Measurements from ENCODE around the gene EFCAB14.
A peak's percentile ranks its signal among the peaks of the same experiment; 100 is the strongest.
"Not testable (repeated sequence)": the region's sequence is repeated elsewhere in the genome, so short reads cannot be mapped to it uniquely, and the experiment has no call there.

Gene EFCAB14

GRCh38 chr1:46697053-46697452 is 21.9 kb downstream of the EFCAB14 start:
- H3K27me3 ChIP-seq (ENCODE audit: control insufficient read depth in 1 of 2, insufficient read depth in 2 of 2, low read length in 2 of 2), result no peaks in the 10 kb centered on the region
- H3K36me3 ChIP-seq (ENCODE audit: control insufficient read depth in 2 of 2, insufficient read depth in 2 of 2, low read length in 2 of 2), result peaks cover 20 to 22% of the 10 kb centered on the region in 2 donors
- no peaks in the 10 kb centered on the region for H3K9me3 ChIP-seq (ENCODE audit: control insufficient read depth in 2 of 2, low read length in 2 of 2)
- no peak overlapping the region for H3K9ac ChIP-seq (ENCODE audit: low read length in 2 of 2)
- H3K4me3 ChIP-seq (ENCODE audit: low read length in 2 of 2), result no peak overlapping the region
- no peak overlapping the region for H3K27ac ChIP-seq (ENCODE audit: low read length)
- peaks cover 2% of the 10 kb centered on the region for H3K4me1 ChIP-seq (ENCODE audit: control insufficient read depth, insufficient read depth, low read length)

DNA sequence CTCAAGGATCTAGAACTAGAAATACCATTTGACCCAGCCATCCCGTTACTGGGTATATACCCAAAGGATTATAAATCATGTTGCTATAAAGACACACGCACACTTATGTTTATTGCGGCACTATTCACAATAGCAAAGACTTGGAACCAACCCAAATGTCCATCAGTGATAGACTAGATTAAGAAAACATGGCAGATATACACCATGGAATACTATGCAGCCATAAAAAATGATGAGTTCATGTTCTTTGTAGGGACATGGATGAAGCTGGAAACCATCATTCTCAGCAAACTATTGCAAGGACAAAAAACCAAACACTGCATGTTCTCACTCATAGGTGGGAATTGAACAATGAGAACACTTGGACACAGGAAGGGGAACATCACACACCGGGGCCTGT is 24.2 kb downstream of the EFCAB14 start:
- H3K4me3 ChIP-seq (ENCODE audit: low read length in 2 of 2); H3K9me3 ChIP-seq (ENCODE audit: control insufficient read depth in 2 of 2, low read length in 2 of 2); H3K9ac ChIP-seq (ENCODE audit: low read length in 2 of 2); H3K27me3 ChIP-seq (ENCODE audit: control insufficient read depth in 1 of 2, insufficient read depth in 2 of 2, low read length in 2 of 2); H3K4me1 ChIP-seq (ENCODE audit: control insufficient read depth, insufficient read depth, low read length); H3K27ac ChIP-seq (ENCODE audit: low read length): not testable (repeated sequence)
- peaks cover 22 to 28% of the 10 kb centered on the region in 2 donors for H3K36me3 ChIP-seq (ENCODE audit: control insufficient read depth in 2 of 2, insufficient read depth in 2 of 2, low read length in 2 of 2)

DNA sequence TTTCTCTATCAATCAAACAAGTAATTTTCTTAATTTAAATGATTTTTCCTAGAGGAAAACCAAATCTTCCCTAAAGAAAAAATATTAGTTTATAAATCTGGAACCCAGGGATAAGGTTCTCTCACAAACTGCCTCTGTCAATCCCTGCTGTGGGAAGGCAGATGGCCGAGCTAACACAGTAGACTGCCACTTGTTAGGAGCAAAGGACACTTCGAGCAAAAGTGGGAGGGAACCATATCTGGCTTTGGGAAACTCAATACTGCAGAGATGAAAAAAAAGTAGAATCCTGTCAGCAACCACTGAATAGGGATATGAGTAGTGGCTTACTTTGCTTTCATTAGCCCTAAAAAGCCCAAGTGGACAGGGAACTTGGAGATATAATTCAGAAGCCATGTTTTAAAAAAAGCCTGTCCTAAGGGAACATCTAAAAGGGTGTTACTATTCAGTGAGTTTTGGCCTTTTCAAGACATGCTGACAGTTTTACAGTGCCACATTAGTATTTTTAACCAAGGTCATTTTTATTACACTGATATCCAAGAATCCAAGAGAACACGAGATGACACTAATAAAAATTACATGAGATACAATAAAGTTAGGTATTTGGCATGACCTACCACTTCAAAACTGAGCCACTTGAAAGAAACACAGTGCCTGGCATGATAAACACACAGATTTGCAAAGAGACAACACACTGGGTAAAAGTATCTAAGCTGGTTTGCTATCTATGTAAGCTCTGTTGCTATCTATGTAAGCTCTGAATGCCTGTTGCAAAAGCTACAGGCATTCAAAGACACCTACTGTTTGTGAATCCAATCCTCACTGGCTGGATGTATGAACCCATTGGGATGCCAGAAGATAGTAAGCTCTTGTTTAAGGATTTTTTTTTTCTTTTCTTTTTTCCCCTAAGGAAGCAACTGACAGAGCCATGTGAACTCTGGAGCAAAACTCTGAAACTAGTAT is 25.8 kb downstream of the EFCAB14 start:
- Histone ChIP-seq H3K9ac (ENCODE audit: low read length in 2 of 2) (no peak overlapping the region), H3K27ac (ENCODE audit: low read length) (no peak overlapping the region), H3K4me3 (ENCODE audit: low read length in 2 of 2) (no peak overlapping the region), H3K9me3 (ENCODE audit: control insufficient read depth in 2 of 2, low read length in 2 of 2) (no peaks in the 10 kb centered on the region), H3K27me3 (ENCODE audit: control insufficient read depth in 1 of 2, insufficient read depth in 2 of 2, low read length in 2 of 2) (no peaks in the 10 kb centered on the region), H3K4me1 (ENCODE audit: control insufficient read depth, insufficient read depth, low read length) (peaks cover 5% of the 10 kb centered on the region), H3K36me3 (ENCODE audit: control insufficient read depth in 2 of 2, insufficient read depth in 2 of 2, low read length in 2 of 2) (peaks cover 24 to 35% of the 10 kb centered on the region in 2 donors)

DNA sequence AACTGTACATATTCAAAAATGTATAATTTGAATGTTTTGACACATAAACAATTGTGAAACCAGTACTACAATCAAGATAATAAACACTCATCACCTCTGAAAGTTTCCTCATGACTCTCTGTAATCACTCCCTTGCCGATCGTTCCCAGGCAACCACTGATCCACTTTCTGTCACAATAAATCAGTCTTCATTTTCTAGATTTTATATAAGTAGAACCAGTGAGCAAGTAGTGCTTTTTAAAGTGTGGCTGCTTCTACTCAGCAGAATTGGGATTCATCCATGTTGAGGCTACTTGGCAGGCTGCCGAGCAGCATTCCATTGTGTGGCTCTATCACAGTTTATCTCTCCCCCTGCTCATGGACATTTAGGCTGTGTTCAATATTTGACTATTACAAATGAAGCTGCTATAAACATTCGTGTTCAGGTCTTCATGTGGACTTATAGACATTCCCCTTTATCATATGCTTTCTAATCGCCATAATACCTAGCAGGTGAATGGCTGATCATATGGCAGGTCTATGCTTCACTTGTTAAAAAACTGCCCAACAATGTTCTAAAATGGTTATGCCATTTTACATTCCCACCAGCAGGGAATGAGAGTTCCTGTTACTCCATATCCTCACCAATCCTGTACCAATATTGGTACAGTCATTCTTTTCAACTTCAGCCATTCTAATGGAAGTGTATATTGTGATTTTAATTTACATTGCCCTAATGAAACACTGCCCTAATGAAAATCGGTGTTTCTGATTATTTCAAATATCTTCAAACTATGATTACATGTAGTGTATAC is 26.7 kb downstream of the EFCAB14 start:
- Histone ChIP-seq H3K36me3 (ENCODE audit: control insufficient read depth in 2 of 2, insufficient read depth in 2 of 2, low read length in 2 of 2) (peaks cover 26 to 35% of the 10 kb centered on the region in 2 donors), H3K9me3 (ENCODE audit: control insufficient read depth in 2 of 2, low read length in 2 of 2) (no peaks in the 10 kb centered on the region), H3K4me1 (ENCODE audit: control insufficient read depth, insufficient read depth, low read length) (peaks cover 13% of the 10 kb centered on the region), H3K4me3 (ENCODE audit: low read length in 2 of 2) (no peak overlapping the region), H3K27ac (ENCODE audit: low read length) (no peak overlapping the region), H3K9ac (ENCODE audit: low read length in 2 of 2) (no peak overlapping the region), H3K27me3 (ENCODE audit: control insufficient read depth in 1 of 2, insufficient read depth in 2 of 2, low read length in 2 of 2) (no peaks in the 10 kb centered on the region)

DNA sequence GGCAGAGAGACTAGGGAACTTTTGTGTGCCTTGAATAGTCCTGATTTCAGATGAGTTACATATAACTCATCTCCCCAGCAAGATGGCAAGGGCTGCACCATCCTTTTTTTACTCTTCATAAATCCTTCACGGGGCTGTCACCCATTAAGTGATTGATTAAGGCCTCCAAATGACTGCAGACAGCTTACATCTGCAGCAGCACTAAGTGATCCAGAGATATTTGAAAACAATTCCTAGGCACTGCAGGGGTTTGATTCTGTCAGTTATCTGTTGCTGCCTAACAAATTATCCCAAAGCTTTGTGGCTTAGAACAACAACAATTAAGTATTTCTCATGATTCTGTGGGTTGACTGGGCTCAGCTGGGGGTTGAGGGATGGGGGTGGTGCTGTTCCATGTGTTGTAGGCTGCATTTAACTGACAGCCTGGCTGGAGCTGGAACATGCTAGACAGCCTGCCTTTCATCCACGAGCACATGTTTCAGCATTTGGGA is 27.9 kb downstream of the EFCAB14 start:
- Histone ChIP-seq H3K4me3 (ENCODE audit: low read length in 2 of 2) (no peak overlapping the region), H3K9ac (ENCODE audit: low read length in 2 of 2) (no peak overlapping the region), H3K27ac (ENCODE audit: low read length) (no peak overlapping the region), H3K9me3 (ENCODE audit: control insufficient read depth in 2 of 2, low read length in 2 of 2) (no peaks in the 10 kb centered on the region), H3K27me3 (ENCODE audit: control insufficient read depth in 1 of 2, insufficient read depth in 2 of 2, low read length in 2 of 2) (no peaks in the 10 kb centered on the region), H3K36me3 (ENCODE audit: control insufficient read depth in 2 of 2, insufficient read depth in 2 of 2, low read length in 2 of 2) (peaks cover 19 to 33% of the 10 kb centered on the region in 2 donors), H3K4me1 (ENCODE audit: control insufficient read depth, insufficient read depth, low read length) (peaks cover 14% of the 10 kb centered on the region)

DNA sequence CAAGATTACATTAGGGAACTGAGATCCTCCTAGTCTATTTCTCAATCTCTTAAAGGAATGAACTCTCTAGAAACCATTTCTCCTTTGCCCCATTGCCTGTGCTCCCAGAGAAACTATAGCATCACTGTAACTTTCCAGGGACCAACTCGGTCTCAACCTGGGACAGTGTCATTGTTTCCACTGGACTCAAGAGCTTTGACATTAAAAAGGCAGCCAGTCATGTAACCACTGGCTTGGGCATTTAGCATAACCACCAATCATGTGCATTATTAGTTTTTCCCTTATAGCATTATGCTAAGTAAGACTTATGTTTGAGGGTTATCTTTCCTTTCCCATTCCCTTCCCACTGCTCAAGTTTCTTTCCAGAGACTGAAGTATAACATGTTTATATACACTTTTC is 29.0 kb downstream of the EFCAB14 start:
- Histone ChIP-seq H3K9ac (ENCODE audit: low read length in 2 of 2) (no peak overlapping the region), H3K27me3 (ENCODE audit: control insufficient read depth in 1 of 2, insufficient read depth in 2 of 2, low read length in 2 of 2) (no peaks in the 10 kb centered on the region), H3K4me1 (ENCODE audit: control insufficient read depth, insufficient read depth, low read length) (peaks cover 14% of the 10 kb centered on the region), H3K27ac (ENCODE audit: low read length) (peak overlapping the region; percentile 26), H3K4me3 (ENCODE audit: low read length in 2 of 2) (peak overlapping the region in 1 of 2 donors; percentile 5), H3K36me3 (ENCODE audit: control insufficient read depth in 2 of 2, insufficient read depth in 2 of 2, low read length in 2 of 2) (peaks cover 12 to 26% of the 10 kb centered on the region in 2 donors), H3K9me3 (ENCODE audit: control insufficient read depth in 2 of 2, low read length in 2 of 2) (no peaks in the 10 kb centered on the region)

GRCh38 chr1:46689356-46689755 is 29.6 kb downstream of the EFCAB14 start:
- H3K27me3 ChIP-seq (ENCODE audit: control insufficient read depth in 1 of 2, insufficient read depth in 2 of 2, low read length in 2 of 2), result no peaks in the 10 kb centered on the region
- H3K9ac ChIP-seq (ENCODE audit: low read length in 2 of 2), result no peak overlapping the region
- peak overlapping the region in 1 of 2 donors; percentile 5 for H3K4me3 ChIP-seq (ENCODE audit: low read length in 2 of 2)
- H3K4me1 ChIP-seq (ENCODE audit: control insufficient read depth, insufficient read depth, low read length), result peaks cover 14% of the 10 kb centered on the region
- peaks cover 17 to 32% of the 10 kb centered on the region in 2 donors for H3K36me3 ChIP-seq (ENCODE audit: control insufficient read depth in 2 of 2, insufficient read depth in 2 of 2, low read length in 2 of 2)
- H3K9me3 ChIP-seq (ENCODE audit: control insufficient read depth in 2 of 2, low read length in 2 of 2), result no peaks in the 10 kb centered on the region
- H3K27ac ChIP-seq (ENCODE audit: low read length), result peak overlapping the region; percentile 26

DNA sequence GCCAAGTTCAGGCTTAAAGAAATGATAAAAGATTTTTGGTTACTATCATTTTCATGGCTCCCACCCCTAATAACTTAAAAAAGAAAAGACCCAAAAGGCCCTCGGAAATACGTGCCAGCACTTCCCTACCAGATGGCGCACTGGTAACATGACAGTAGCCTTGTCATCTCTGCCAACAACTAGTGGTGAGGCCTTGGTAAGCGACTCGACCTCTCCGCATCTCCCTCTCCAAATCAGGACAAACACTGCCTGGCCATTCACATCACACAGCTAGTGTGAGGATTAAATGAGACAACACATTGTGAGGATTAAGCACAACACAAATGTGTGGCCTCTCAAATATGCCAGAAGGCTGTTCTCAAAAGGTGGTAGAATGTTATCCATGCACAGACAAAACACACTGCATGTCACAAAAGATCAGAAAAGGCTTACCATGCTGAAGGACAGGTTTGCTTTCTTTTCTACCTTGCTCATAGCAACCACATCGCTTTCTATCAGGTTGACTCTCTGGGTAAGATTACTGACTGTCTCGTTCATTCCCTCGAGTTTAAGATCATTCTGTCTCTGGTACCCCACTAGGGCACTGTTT is 30.9 kb downstream of the EFCAB14 start:
- no peak overlapping the region for H3K4me3 ChIP-seq (ENCODE audit: low read length in 2 of 2)
- no peak overlapping the region for H3K9ac ChIP-seq (ENCODE audit: low read length in 2 of 2)
- no peak overlapping the region for H3K27ac ChIP-seq (ENCODE audit: low read length)
- H3K9me3 ChIP-seq (ENCODE audit: control insufficient read depth in 2 of 2, low read length in 2 of 2), result no peaks in the 10 kb centered on the region
- H3K4me1 ChIP-seq (ENCODE audit: control insufficient read depth, insufficient read depth, low read length), result peaks cover 14% of the 10 kb centered on the region
- peaks cover 30 to 45% of the 10 kb centered on the region in 2 donors for H3K36me3 ChIP-seq (ENCODE audit: control insufficient read depth in 2 of 2, insufficient read depth in 2 of 2, low read length in 2 of 2)
- no peaks in the 10 kb centered on the region for H3K27me3 ChIP-seq (ENCODE audit: control insufficient read depth in 1 of 2, insufficient read depth in 2 of 2, low read length in 2 of 2)

GRCh38 chr1:46687093-46687659 is 31.7 kb downstream of the EFCAB14 start:
- H3K4me1 ChIP-seq (ENCODE audit: control insufficient read depth, insufficient read depth, low read length), result peaks cover 13% of the 10 kb centered on the region
- no peak overlapping the region for H3K27ac ChIP-seq (ENCODE audit: low read length)
- no peak overlapping the region for H3K4me3 ChIP-seq (ENCODE audit: low read length in 2 of 2)
- no peaks in the 10 kb centered on the region for H3K9me3 ChIP-seq (ENCODE audit: control insufficient read depth in 2 of 2, low read length in 2 of 2)
- H3K27me3 ChIP-seq (ENCODE audit: control insufficient read depth in 1 of 2, insufficient read depth in 2 of 2, low read length in 2 of 2), result no peaks in the 10 kb centered on the region
- H3K9ac ChIP-seq (ENCODE audit: low read length in 2 of 2), result peak overlapping the region in 1 of 2 donors; percentile 7
- H3K36me3 ChIP-seq (ENCODE audit: control insufficient read depth in 2 of 2, insufficient read depth in 2 of 2, low read length in 2 of 2), result peaks cover 38 to 45% of the 10 kb centered on the region in 2 donors

DNA sequence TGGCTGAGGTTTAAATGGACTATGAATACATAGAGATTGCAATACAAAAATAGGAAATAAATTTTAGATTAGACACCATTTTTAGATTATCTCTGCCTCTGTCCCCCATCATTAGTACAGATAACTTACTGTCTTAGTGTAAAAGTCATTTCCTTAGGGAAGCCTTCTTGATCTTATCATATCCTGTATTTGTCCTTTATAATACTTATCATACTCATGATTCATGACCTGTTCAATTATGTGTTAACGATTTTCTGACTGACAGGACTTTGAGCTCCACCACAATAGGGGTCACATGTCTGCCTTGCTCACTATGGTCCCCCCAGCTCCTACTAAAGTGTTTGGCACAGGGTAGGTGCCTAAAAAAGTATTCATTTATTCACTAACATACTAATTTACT is 32.7 kb downstream of the EFCAB14 start:
- H3K4me3 ChIP-seq (ENCODE audit: low read length in 2 of 2), result no peak overlapping the region
- H3K27ac ChIP-seq (ENCODE audit: low read length), result no peak overlapping the region
- no peaks in the 10 kb centered on the region for H3K9me3 ChIP-seq (ENCODE audit: control insufficient read depth in 2 of 2, low read length in 2 of 2)
- peaks cover 10% of the 10 kb centered on the region for H3K4me1 ChIP-seq (ENCODE audit: control insufficient read depth, insufficient read depth, low read length)
- H3K36me3 ChIP-seq (ENCODE audit: control insufficient read depth in 2 of 2, insufficient read depth in 2 of 2, low read length in 2 of 2), result peaks cover 38 to 42% of the 10 kb centered on the region in 2 donors
- no peaks in the 10 kb centered on the region for H3K27me3 ChIP-seq (ENCODE audit: control insufficient read depth in 1 of 2, insufficient read depth in 2 of 2, low read length in 2 of 2)
- H3K9ac ChIP-seq (ENCODE audit: low read length in 2 of 2), result no peak overlapping the region
